HepG2 (cell line): ENCODE measurements around the gene RRAS. TPM values are rescaled to one million over a fixed set of nuclear protein-coding genes. Genes with fewer than 3 reads are reported as not detected.
A peak's percentile ranks its signal among the peaks of the same experiment; 100 is the strongest.

ENCODE experiments used
- CREB3 ChIP-seq: sonication (generic); formaldehyde crosslinking; IDR thresholded peaks from 2 replicates; pipeline ENCODE4 v1.5.0; 2020; ENCODE audit warnings: missing genetic modification reagents
- MED1 ChIP-seq: sonication (generic); formaldehyde crosslinking; IDR thresholded peaks from 2 replicates; pipeline ENCODE4 v1.4.0; 2020; ENCODE audit warnings: missing genetic modification reagents
- PITX1 ChIP-seq: sonication (generic); formaldehyde crosslinking; IDR thresholded peaks from 2 replicates; pipeline ENCODE4 v1.5.1; 2020; ENCODE audit warnings: mild to moderate bottlenecking, missing genetic modification reagents
- PRMT3 ChIP-seq: sonication (generic); formaldehyde crosslinking; IDR thresholded peaks from 2 replicates; pipeline ENCODE4 v1.8.1; 2022; ENCODE audit warnings: low read depth, mild to moderate bottlenecking, moderate library complexity, missing genetic modification reagents, borderline replicate concordance
- RFX3 ChIP-seq: IDR thresholded peaks from 2 replicates; pipeline ENCODE4 v1.6.1; 2016; ENCODE audit warnings: missing biosample characterization, missing genetic modification reagents
- ZBTB37 ChIP-seq: sonication (generic); formaldehyde crosslinking; IDR thresholded peaks from 2 replicates; pipeline ENCODE4 v1.4.0; 2020; ENCODE audit warnings: mild to moderate bottlenecking, missing genetic modification reagents
- ZFP36L2 ChIP-seq: sonication (generic); formaldehyde crosslinking; IDR thresholded peaks from 2 replicates; pipeline ENCODE4 v1.4.0; 2020; ENCODE audit warnings: missing genetic modification reagents
- ZKSCAN5 ChIP-seq: sonication (generic); formaldehyde crosslinking; IDR thresholded peaks from 2 replicates; pipeline ENCODE4 v1.5.1; 2020; ENCODE audit warnings: mild to moderate bottlenecking, missing genetic modification reagents
- ZNF230 ChIP-seq: sonication (generic); formaldehyde crosslinking; IDR thresholded peaks from 2 replicates; pipeline ENCODE4 v1.4.0; 2020; ENCODE audit warnings: mild to moderate bottlenecking, missing genetic modification reagents
- ZNF329 ChIP-seq: sonication (generic); formaldehyde crosslinking; IDR thresholded peaks from 2 replicates; pipeline ENCODE4 v1.9.0; 2021; ENCODE audit warnings: low read depth, mild to moderate bottlenecking, missing genetic modification reagents
- ZNF740 ChIP-seq: sonication (generic); formaldehyde crosslinking; IDR thresholded peaks from 2 replicates; pipeline ENCODE4 v1.4.0; 2020; ENCODE audit warnings: missing genetic modification reagents
- polyA plus RNA-seq, 8 experiments: library from polyadenylated mRNA; depleted of rRNA in 3 of 8; stranded (reverse) in 7 of 8; unstranded in 1 of 8; fragments of >200 nt; fragmentation: Illumina TruSeq in 4 of 8; extraction: Trizol in 4 of 8; gene quantifications; 2 replicates each; pipeline versions ENCODE4 v1.2.1 to v1.2.3, GENCODE V29; 2011 to 2016; ENCODE audit warnings: low read depth in 4 of 8, missing spikeins in 1 of 8, mixed read lengths in 1 of 8; ENCODE audit not compliant: insufficient read depth in 1 of 8
- total RNA-seq, 5 experiments: library from RNA; depleted of rRNA; stranded (reverse); fragments of >200 nt; fragmentation: Illumina TruSeq; extraction: Trizol; gene quantifications; 2 replicates each; pipeline ENCODE4 v1.2.3, GENCODE V29; 2016; ENCODE audit warnings: low read depth in 1 of 5
- TF ChIP-seq, protein P1 (sequence below), 2 experiments: fragments of 450-650 bp in 1 of 2; sonication (generic) in 1 of 2; formaldehyde crosslinking in 1 of 2; IDR thresholded peaks; 2 replicates each; pipeline versions ENCODE4 v1.6.1 to v1.8.0; 2016 to 2022; ENCODE audit warnings: antibody characterized with exemption in 1 of 2, mild to moderate bottlenecking in 1 of 2, missing genetic modification reagents in 1 of 2
- TF ChIP-seq, protein P2 (sequence below): sonication (generic); formaldehyde crosslinking; IDR thresholded peaks from 2 replicates; pipeline ENCODE4 v1.8.1; 2023; ENCODE audit warnings: mild to moderate bottlenecking, inconsistent platforms, moderate library complexity, missing genetic modification reagents, borderline replicate concordance
- TF ChIP-seq, protein P3 (sequence below): sonication (generic); formaldehyde crosslinking; IDR thresholded peaks from 2 replicates; pipeline ENCODE4 v1.9.0; 2021; ENCODE audit warnings: missing genetic modification reagents, borderline replicate concordance

RRAS gene
- total and polyA plus RNA-seq, 2 of the 13 experiments (the other 11 are each of a cell fraction or from before 2014, with no cell fraction given): 1.5 to 12.0 TPM

DNA sequence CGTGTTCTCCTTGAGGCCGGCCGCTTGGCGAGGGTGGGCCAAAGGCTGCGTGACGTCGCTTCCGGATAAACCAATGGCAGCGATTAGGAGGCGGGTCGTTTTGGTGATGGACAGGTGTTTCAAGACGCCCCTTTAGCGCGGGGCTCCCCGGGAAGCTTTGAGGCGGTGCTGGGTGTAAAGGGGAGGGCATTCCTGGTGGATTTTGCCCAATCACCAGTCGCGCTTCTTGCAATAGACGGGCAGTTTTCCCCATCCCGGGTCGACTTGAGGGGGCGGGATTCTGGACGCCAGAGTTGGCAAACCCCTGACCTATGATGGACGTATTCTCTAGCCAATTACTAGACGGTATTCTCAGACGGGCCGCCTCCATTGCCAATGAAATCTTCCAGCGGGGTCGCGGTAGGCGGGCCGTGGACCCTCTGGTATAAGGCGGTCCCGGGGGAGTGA is 36.9 kb upstream of the RRAS start (continued):
- TF ChIP-seq, protein P1, sequence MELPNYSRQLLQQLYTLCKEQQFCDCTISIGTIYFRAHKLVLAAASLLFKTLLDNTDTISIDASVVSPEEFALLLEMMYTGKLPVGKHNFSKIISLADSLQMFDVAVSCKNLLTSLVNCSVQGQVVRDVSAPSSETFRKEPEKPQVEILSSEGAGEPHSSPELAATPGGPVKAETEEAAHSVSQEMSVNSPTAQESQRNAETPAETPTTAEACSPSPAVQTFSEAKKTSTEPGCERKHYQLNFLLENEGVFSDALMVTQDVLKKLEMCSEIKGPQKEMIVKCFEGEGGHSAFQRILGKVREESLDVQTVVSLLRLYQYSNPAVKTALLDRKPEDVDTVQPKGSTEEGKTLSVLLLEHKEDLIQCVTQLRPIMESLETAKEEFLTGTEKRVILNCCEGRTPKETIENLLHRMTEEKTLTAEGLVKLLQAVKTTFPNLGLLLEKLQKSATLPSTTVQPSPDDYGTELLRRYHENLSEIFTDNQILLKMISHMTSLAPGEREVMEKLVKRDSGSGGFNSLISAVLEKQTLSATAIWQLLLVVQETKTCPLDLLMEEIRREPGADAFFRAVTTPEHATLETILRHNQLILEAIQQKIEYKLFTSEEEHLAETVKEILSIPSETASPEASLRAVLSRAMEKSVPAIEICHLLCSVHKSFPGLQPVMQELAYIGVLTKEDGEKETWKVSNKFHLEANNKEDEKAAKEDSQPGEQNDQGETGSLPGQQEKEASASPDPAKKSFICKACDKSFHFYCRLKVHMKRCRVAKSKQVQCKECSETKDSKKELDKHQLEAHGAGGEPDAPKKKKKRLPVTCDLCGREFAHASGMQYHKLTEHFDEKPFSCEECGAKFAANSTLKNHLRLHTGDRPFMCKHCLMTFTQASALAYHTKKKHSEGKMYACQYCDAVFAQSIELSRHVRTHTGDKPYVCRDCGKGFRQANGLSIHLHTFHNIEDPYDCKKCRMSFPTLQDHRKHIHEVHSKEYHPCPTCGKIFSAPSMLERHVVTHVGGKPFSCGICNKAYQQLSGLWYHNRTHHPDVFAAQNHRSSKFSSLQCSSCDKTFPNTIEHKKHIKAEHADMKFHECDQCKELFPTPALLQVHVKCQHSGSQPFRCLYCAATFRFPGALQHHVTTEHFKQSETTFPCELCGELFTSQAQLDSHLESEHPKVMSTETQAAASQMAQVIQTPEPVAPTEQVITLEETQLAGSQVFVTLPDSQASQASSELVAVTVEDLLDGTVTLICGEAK (IDR thresholded peaks at IDR 0.05): no peak
- TF ChIP-seq, protein P1 (CRISPR knock-in tag; IDR thresholded peaks at IDR 0.05): no peak
- TF ChIP-seq ZNF230 (CRISPR knock-in tag): no peak
- TF ChIP-seq MED1: 0 out of 2 replicates have a peak, but pooled peaks have one; percentile 3
- TF ChIP-seq ZFP36L2 (CRISPR knock-in tag): no peak
- no peak for TF ChIP-seq ZKSCAN5 (CRISPR knock-in tag)
- TF ChIP-seq CREB3: no peak
- TF ChIP-seq PRMT3: no peak
- TF ChIP-seq ZNF740 (CRISPR knock-in tag): no peak
- TF ChIP-seq, protein P2, sequence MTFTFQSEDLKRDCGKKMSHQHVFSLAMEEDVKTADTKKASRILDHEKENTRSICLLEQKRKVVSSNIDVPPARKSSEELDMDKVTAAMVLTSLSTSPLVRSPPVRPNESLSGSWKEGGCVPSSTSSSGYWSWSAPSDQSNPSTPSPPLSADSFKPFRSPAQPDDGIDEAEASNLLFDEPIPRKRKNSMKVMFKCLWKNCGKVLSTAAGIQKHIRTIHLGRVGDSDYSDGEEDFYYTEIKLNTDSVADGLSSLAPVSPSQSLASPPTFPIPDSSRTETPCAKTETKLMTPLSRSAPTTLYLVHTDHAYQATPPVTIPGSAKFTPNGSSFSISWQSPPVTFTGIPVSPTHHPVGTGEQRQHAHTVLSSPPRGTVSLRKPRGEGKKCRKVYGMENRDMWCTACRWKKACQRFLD: no peak
- TF ChIP-seq, protein P3, sequence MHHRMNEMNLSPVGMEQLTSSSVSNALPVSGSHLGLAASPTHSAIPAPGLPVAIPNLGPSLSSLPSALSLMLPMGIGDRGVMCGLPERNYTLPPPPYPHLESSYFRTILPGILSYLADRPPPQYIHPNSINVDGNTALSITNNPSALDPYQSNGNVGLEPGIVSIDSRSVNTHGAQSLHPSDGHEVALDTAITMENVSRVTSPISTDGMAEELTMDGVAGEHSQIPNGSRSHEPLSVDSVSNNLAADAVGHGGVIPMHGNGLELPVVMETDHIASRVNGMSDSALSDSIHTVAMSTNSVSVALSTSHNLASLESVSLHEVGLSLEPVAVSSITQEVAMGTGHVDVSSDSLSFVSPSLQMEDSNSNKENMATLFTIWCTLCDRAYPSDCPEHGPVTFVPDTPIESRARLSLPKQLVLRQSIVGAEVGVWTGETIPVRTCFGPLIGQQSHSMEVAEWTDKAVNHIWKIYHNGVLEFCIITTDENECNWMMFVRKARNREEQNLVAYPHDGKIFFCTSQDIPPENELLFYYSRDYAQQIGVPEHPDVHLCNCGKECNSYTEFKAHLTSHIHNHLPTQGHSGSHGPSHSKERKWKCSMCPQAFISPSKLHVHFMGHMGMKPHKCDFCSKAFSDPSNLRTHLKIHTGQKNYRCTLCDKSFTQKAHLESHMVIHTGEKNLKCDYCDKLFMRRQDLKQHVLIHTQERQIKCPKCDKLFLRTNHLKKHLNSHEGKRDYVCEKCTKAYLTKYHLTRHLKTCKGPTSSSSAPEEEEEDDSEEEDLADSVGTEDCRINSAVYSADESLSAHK (CRISPR knock-in tag): no peak
- TF ChIP-seq ZBTB37: no peak
- no peak for TF ChIP-seq ZNF329
- no peak for TF ChIP-seq RFX3 (CRISPR knock-in tag)
- TF ChIP-seq PITX1 (CRISPR knock-in tag): no peak
